Measurements from ENCODE around the gene CACNA1A.

CACNA1A gene

DNA sequence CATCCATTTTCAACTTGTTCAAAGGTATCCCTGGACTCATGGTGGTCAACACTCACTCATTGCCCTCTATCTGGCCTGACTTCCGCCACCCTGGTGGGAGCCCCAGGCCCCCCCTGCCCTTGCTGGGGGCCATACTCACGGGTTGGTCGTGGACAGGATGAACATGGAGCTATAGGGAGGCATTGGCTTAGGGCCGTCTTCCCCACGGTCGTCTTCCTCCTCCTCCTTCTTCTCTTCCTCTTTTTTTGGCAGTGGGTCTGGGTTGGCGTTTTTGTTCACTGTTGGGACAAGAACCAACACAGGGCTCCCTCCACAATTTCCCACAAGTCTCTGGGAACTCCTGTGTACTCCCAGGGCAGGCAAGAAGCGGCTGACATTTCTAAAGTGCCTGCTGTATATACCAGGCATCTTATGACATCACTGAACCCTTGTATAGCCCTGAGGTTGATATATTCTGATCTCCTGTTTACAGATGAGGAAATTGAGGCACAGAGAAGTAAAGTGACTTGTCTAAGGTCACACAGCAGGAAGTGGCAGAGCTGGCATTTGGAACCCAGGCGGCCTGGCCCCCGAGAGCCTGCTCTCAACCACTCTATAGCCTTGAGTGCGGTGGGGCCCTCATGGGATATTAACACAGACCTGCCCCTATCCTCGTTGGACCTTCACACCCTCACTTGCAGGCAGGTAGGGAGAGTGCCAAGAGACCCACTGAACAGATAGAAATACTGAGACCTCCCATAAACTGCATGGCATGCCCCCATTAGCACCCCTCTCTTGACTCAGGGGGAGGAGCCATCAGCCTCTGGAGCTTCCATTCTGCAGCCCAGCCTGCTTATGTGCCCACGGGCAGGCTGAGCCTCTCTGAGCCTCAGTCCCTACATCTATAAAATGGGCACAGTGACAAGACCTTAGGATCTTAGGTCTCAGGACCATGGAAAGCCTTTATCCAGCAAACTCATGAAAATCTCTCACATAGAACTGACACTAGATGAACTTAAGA is 221.1 kb downstream of the CACNA1A start:
- no peaks in the 10 kb centered on the region for H4K20me1 ChIP-seq (ENCODE audit: insufficient read depth, low read length)
- no peak overlapping the region for H3K9ac ChIP-seq (ENCODE audit: low read length)
- no peak for TF ChIP-seq EZH2 (IDR thresholded peaks at IDR 0.05; ENCODE audit: borderline replicate concordance, low read length)
- TF ChIP-seq, protein P1, sequence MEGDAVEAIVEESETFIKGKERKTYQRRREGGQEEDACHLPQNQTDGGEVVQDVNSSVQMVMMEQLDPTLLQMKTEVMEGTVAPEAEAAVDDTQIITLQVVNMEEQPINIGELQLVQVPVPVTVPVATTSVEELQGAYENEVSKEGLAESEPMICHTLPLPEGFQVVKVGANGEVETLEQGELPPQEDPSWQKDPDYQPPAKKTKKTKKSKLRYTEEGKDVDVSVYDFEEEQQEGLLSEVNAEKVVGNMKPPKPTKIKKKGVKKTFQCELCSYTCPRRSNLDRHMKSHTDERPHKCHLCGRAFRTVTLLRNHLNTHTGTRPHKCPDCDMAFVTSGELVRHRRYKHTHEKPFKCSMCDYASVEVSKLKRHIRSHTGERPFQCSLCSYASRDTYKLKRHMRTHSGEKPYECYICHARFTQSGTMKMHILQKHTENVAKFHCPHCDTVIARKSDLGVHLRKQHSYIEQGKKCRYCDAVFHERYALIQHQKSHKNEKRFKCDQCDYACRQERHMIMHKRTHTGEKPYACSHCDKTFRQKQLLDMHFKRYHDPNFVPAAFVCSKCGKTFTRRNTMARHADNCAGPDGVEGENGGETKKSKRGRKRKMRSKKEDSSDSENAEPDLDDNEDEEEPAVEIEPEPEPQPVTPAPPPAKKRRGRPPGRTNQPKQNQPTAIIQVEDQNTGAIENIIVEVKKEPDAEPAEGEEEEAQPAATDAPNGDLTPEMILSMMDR (IDR thresholded peaks at IDR 0.05; ENCODE audit: low read length) = no peak
- H3K9me2 ChIP-seq (ENCODE audit: low read depth, low read length) = no peaks in the 10 kb centered on the region
- H3K79me2 ChIP-seq (ENCODE audit: insufficient read depth, low read length) = no peaks in the 10 kb centered on the region
- H3K4me1 ChIP-seq (ENCODE audit: insufficient read depth, low read length, severe bottlenecking) = no peaks in the 10 kb centered on the region
- no peak overlapping the region for H3K4me3 ChIP-seq (ENCODE audit: low read depth, low read length, poor library complexity, severe bottlenecking)
- no peaks in the 10 kb centered on the region for H3F3A ChIP-seq (ENCODE audit: insufficient read depth, low read length)
- no peak overlapping the region for H2AFZ ChIP-seq (ENCODE audit: low read length)
- no peak overlapping the region for H3K27ac ChIP-seq (ENCODE audit: low read depth, low read length, poor library complexity, severe bottlenecking)
- no peaks in the 10 kb centered on the region for H3K9me3 ChIP-seq (ENCODE audit: low read length)
- no peaks in the 10 kb centered on the region for H3K27me3 ChIP-seq (ENCODE audit: insufficient read depth, low read length)
- H3K36me3 ChIP-seq (ENCODE audit: insufficient read depth, low read length) = no peaks in the 10 kb centered on the region
- H3K4me2 ChIP-seq (ENCODE audit: low read length) = no peak overlapping the region

- Histone ChIP-seq H3K4me2 (ENCODE audit: low read length) (no peak overlapping the region), H3K9me2 (ENCODE audit: low read depth, low read length) (no peaks in the 10 kb centered on the region), H3K79me2 (ENCODE audit: insufficient read depth, low read length) (no peaks in the 10 kb centered on the region), H3K27ac (ENCODE audit: low read depth, low read length, poor library complexity, severe bottlenecking) (no peak overlapping the region), H3K4me3 (ENCODE audit: low read depth, low read length, poor library complexity, severe bottlenecking) (no peak overlapping the region), H4K20me1 (ENCODE audit: insufficient read depth, low read length) (no peaks in the 10 kb centered on the region), H3F3A (ENCODE audit: insufficient read depth, low read length) (no peaks in the 10 kb centered on the region), H3K9ac (ENCODE audit: low read length) (no peak overlapping the region), H3K9me3 (ENCODE audit: low read length) (no peaks in the 10 kb centered on the region), H2AFZ (ENCODE audit: low read length) (no peak overlapping the region), H3K4me1 (ENCODE audit: insufficient read depth, low read length, severe bottlenecking) (no peaks in the 10 kb centered on the region), H3K27me3 (ENCODE audit: insufficient read depth, low read length) (no peaks in the 10 kb centered on the region), H3K36me3 (ENCODE audit: insufficient read depth, low read length) (no peaks in the 10 kb centered on the region)
- TF ChIP-seq EZH2 (IDR thresholded peaks at IDR 0.05; ENCODE audit: borderline replicate concordance, low read length) = no peak
Measured at GRCh38 chr19:13283871-13284270, 222.4 kb downstream of the CACNA1A start.

- H3K4me1 ChIP-seq (ENCODE audit: insufficient read depth, low read length, severe bottlenecking) = peaks cover under 1% of the 10 kb centered on the region
- H3K79me2 ChIP-seq (ENCODE audit: insufficient read depth, low read length) = no peaks in the 10 kb centered on the region
- H3K4me3 ChIP-seq (ENCODE audit: low read depth, low read length, poor library complexity, severe bottlenecking) = no peak overlapping the region
- no peak overlapping the region for H3K4me2 ChIP-seq (ENCODE audit: low read length)
- no peak overlapping the region for H3K9ac ChIP-seq (ENCODE audit: low read length)
- H3K27me3 ChIP-seq (ENCODE audit: insufficient read depth, low read length) = no peaks in the 10 kb centered on the region
- H4K20me1 ChIP-seq (ENCODE audit: insufficient read depth, low read length) = no peaks in the 10 kb centered on the region
- TF ChIP-seq EZH2 (IDR thresholded peaks at IDR 0.05; ENCODE audit: borderline replicate concordance, low read length) = no peak
- TF ChIP-seq, protein P1 (IDR thresholded peaks at IDR 0.05; ENCODE audit: low read length) = no peak
- H3F3A ChIP-seq (ENCODE audit: insufficient read depth, low read length) = no peaks in the 10 kb centered on the region
- no peak overlapping the region for H3K27ac ChIP-seq (ENCODE audit: low read depth, low read length, poor library complexity, severe bottlenecking)
- no peak overlapping the region for H2AFZ ChIP-seq (ENCODE audit: low read length)
- no peaks in the 10 kb centered on the region for H3K9me2 ChIP-seq (ENCODE audit: low read depth, low read length)
- H3K9me3 ChIP-seq (ENCODE audit: low read length) = no peaks in the 10 kb centered on the region
- no peaks in the 10 kb centered on the region for H3K36me3 ChIP-seq (ENCODE audit: insufficient read depth, low read length)
Measured at GRCh38 chr19:13282486-13283065, 223.7 kb downstream of the CACNA1A start.
